Amniotic epithelial cell (primary cell): ENCODE results near the gene ZNF367.
"Not testable (repeated sequence)": the region's sequence is repeated elsewhere in the genome, so short reads cannot be mapped to it uniquely, and the experiment has no call there.

Experiments
- DNase-seq: peaks from one replicate; pipeline ENCODE4 v3.0.0-alpha.2; 2010; ENCODE audit warnings: low read depth

The ZNF367 gene

GRCh38 chr9:96360976-96361375 is 57.2 kb downstream of the ZNF367 start:
- DNase-seq, result no peak

DNA sequence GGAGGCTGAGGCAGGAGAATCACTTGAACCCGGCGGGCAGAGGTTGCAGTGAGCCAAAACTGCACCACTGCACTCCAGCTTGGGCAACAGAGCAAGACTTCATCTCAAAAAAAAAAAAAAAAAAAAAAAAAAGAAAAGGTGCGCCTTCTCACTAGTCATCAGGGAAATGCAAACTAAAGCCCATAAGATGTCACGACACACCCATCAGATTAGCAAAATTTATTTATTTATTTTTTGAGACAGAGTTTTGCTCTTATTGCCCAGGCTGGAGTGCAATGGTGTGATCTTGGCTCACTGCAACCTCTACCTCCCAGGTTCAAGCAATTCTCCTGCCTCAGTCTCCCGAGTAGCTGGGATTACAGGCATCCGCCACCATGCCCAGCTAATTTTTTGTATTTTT is 57.6 kb downstream of the ZNF367 start:
- not testable (repeated sequence) for DNase-seq

DNA sequence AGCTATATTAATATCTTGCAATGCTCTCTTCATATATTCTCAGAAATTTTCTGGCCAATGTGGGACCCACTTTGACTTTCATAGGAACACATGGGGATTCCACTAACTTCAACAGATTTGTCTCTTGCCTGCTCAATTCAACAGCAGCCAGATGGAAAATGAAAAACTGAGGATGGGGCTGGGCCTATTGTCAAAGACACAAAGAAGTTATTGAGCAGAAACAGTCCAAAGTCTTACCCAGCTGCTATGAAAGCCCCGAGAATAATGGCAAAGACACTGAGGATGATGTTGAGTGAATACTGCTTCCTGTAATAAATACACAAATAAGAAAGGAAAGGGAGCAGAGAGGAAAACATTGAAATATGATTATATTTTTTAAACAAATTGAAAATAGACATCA is 67.3 kb downstream of the ZNF367 start:
- DNase-seq, result no peak

- DNase-seq, result no peak
These were observed 69.9 kb downstream of the ZNF367 start for GRCh38 chr9:96348261-96348660.

- no peak for DNase-seq
These were observed 72.6 kb downstream of the ZNF367 start for GRCh38 chr9:96345551-96345950.

DNA sequence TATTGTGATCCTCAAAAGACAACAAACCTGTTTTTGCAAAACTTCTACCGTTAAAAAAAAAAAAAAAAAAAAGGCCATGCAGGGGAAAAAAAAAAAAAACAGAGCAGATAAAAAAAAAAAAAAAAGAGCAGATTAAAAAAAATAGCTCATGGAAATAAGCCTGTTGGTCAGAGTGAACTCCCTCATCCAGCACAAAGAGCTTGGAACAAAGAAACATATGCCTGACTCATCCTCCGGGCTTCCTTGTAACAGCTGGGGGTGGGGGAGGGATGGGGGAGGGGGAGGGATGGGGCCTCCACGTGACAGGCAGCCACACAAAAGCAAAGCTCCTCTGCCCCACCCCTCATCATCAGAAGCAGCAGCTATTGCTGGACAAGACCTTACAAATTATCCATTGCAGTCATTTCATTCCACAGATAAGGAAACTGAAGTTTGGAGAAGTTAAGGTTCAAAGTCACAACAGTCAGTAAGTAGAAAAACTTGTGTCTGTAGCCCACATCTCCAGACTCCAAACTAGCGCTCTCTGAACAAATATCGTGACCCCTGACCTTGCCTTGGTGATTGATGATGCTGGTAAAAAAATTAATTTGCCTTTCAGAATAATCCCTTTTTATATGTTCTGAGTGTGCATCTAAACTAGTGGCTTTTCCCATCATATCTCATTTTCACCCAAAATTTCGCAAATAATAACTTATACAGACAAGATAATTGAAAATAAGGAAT is 73.6 kb downstream of the ZNF367 start:
- DNase-seq, result peak; percentile 98

GRCh38 chr9:96343515-96344360 is 74.4 kb downstream of the ZNF367 start:
- DNase-seq, result no peak

GRCh38 chr9:96342571-96343245 is 75.5 kb downstream of the ZNF367 start:
- DNase-seq, result no peak

- no peak for DNase-seq
These were observed 77.5 kb downstream of the ZNF367 start for GRCh38 chr9:96340707-96341106.

- DNase-seq, result no peak
These were observed 79.9 kb downstream of the ZNF367 start for GRCh38 chr9:96338299-96338698.
